Liver (tissue), 9 donors: ENCODE data around the gene MFRP. TPM values are rescaled to one million over a fixed set of nuclear protein-coding genes. Genes with fewer than 3 reads are reported as not detected.

Source experiments
- DNase-seq: peaks from one replicate; pipeline ENCODE4 v3.0.0-alpha.2; 2017; ENCODE audit warnings: low spot score
- H3K27ac ChIP-seq, 2 donors: one replicate each; pipeline ENCODE4 v1.7.0; 2013; ENCODE audit warnings: inconsistent platforms in 2 of 2, low read length in 2 of 2, control low read depth in 1 of 2, low read depth in 1 of 2, mild to moderate bottlenecking in 1 of 2
- H3K27me3 ChIP-seq, 4 donors: one replicate each; pipeline versions ENCODE4 v1.6.1 to v1.7.0; 2013; ENCODE audit warnings: low read length in 3 of 4, inconsistent platforms in 1 of 4, mild to moderate bottlenecking in 1 of 4, moderate library complexity in 1 of 4; ENCODE audit not compliant: control insufficient read depth in 4 of 4, insufficient read depth in 4 of 4
- H3K36me3 ChIP-seq, 4 donors: one replicate each; pipeline versions ENCODE4 v1.6.1 to v1.7.0; 2013; ENCODE audit warnings: low read length in 3 of 4, mild to moderate bottlenecking in 3 of 4, low read depth in 1 of 4, moderate library complexity in 1 of 4; ENCODE audit not compliant: control insufficient read depth in 4 of 4, insufficient read depth in 3 of 4
- H3K4me1 ChIP-seq, 4 donors: one replicate each; pipeline versions ENCODE4 v1.6.1 to v1.7.0; 2013; ENCODE audit warnings: low read length in 3 of 4, mild to moderate bottlenecking in 3 of 4, moderate library complexity in 1 of 4; ENCODE audit not compliant: control insufficient read depth in 4 of 4, insufficient read depth in 4 of 4
- H3K4me3 ChIP-seq, 3 donors: one replicate each; pipeline versions ENCODE4 v1.6.1 to v1.7.0; 2013; ENCODE audit warnings: low read length in 3 of 3, control low read depth in 1 of 3, low read depth in 1 of 3, mild to moderate bottlenecking in 1 of 3
- H3K9ac ChIP-seq, 2 donors: one replicate each; pipeline ENCODE4 v1.7.0; 2013; ENCODE audit warnings: low read length in 2 of 2, mild to moderate bottlenecking in 2 of 2, moderate library complexity in 2 of 2, control low read depth in 1 of 2, low read depth in 1 of 2
- H3K9me3 ChIP-seq, 4 donors: one replicate each; pipeline versions ENCODE4 v1.6.1 to v1.7.0; 2013; ENCODE audit warnings: low read length in 3 of 4; ENCODE audit not compliant: control insufficient read depth in 4 of 4
- EGR1 ChIP-seq, 2 donors: IDR thresholded peaks; 2 replicates each; pipeline ENCODE4 v1.6.1; 2016 to 2018; ENCODE audit warnings: antibody characterized with exemption in 2 of 2, low read depth in 2 of 2
- FOXA1 ChIP-seq: IDR thresholded peaks from 2 replicates; pipeline ENCODE4 v1.6.1; 2016; ENCODE audit warnings: antibody characterized with exemption
- HNF4A ChIP-seq, 2 donors: conservative IDR thresholded peaks; 2 replicates each; pipeline ENCODE4 v1.6.1; 2016; ENCODE audit warnings: antibody characterized with exemption in 2 of 2, mild to moderate bottlenecking in 2 of 2
- HNF4G ChIP-seq: IDR thresholded peaks from 2 replicates; pipeline ENCODE4 v1.6.1; 2016; ENCODE audit warnings: antibody characterized with exemption
- JUND ChIP-seq, 2 donors: IDR thresholded peaks; 2 replicates each; pipeline ENCODE4 v1.6.1; 2016; ENCODE audit warnings: antibody characterized with exemption in 2 of 2
- NR2F2 ChIP-seq: IDR thresholded peaks from 2 replicates; pipeline ENCODE4 v1.6.1; 2016; ENCODE audit warnings: antibody characterized with exemption
- SP1 ChIP-seq: IDR thresholded peaks from 2 replicates; pipeline ENCODE4 v1.6.1; 2018; ENCODE audit warnings: antibody characterized with exemption, mild to moderate bottlenecking
- TAF1 ChIP-seq: conservative IDR thresholded peaks from 2 replicates; pipeline ENCODE4 v1.6.1; 2016; ENCODE audit warnings: antibody characterized with exemption, mild to moderate bottlenecking
- YY1 ChIP-seq: IDR thresholded peaks from 2 replicates; pipeline ENCODE4 v1.6.1; 2016; ENCODE audit warnings: antibody characterized with exemption, mild to moderate bottlenecking
- WGBS: extraction: QIAGEN DNeasy Blood & Tissue Kit; methylation state at CpG from one replicate; pipeline ENCODE4 v1.1.7; 2013; 5-methylcytosine and 5-hydroxymethylcytosine counted together
- polyA plus RNA-seq, 2 donors: library from polyadenylated mRNA; stranded (reverse) in 1 of 2; unstranded in 1 of 2; fragments of 200-250 nt in 1 of 2; fragments of >200 nt in 1 of 2; fragmentation: Nextera tagmentation in 1 of 2; extraction: Ambion mirVana in 1 of 2; gene quantifications; one replicate each; pipeline versions ENCODE4 v1.2.1 to v1.2.3, GENCODE V29; 2013 to 2015
- total RNA-seq, 2 donors: library from RNA; depleted of rRNA; stranded (reverse); fragments of >200 nt; gene quantifications; one replicate each; pipeline ENCODE4 v1.2.3, GENCODE V29; 2014
- TF ChIP-seq, protein P1 (sequence below): IDR thresholded peaks from 2 replicates; pipeline ENCODE4 v1.6.1; 2016; ENCODE audit warnings: antibody characterized with exemption, mild to moderate bottlenecking
- TF ChIP-seq, protein P2 (sequence below): IDR thresholded peaks from 2 replicates; pipeline ENCODE4 v1.6.1; 2016; ENCODE audit warnings: antibody characterized with exemption
- TF ChIP-seq, protein P3 (sequence below): IDR thresholded peaks from 2 replicates; pipeline ENCODE4 v1.6.1; 2016; ENCODE audit warnings: antibody characterized with exemption
- TF ChIP-seq, protein P4 (sequence below): fragments of 150-350 bp; IDR thresholded peaks from 2 replicates; pipeline ENCODE4 v1.5.1; 2017; ENCODE audit warnings: improper control_type of control experiment, low read depth, low read length; ENCODE audit not compliant: missing input control
- TF ChIP-seq, protein P5 (sequence below): IDR thresholded peaks from 2 replicates; pipeline ENCODE4 v1.6.1; 2016; ENCODE audit warnings: antibody characterized with exemption
- donor health status: healthy.
- donor health status: healthy.
- donor health status: healthy.
- donor health status: healthy.
- donor health status: healthy.

The MFRP gene
- total and polyA plus RNA-seq, 4 donors, result not detected

DNA sequence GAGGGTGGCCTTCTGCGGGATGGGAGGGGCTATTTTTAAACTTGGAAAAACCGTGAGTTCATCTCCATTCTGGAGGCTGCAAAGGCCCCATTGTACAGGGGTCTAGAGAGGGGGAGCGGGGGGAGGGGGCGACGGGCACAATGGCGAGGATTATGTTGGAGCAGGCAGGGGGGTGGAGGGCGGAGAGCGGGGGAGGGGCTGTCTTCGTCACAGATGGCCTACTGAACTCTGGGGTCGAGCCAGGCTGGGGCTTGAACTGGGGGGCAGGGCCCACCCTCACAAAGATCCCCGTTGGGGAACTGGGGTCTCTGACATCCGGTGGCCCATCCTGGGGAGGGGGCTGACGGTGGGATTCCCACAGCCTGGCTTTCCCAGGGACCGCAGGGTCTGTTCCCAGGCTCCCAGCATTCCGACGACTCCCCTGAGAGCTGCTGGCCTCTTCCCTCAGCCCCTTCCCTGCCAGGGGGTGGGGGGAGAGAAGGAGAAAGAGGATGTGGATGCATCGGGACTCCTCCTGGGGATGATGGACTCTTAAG lies 26.2 kb downstream of the MFRP start:
- peaks cover 0 to 8% (median 3%) of the 10 kb centered on the region in 4 donors for H3K27me3 ChIP-seq
- TF ChIP-seq HNF4G (no peak), EGR1 (IDR thresholded peaks at IDR 0.05; ENCODE audit: low read depth in 2 of 2) (no peak), NR2F2 (no peak), FOXA1 (no peak), SP1 (no peak), YY1 (no peak)
- TF ChIP-seq, protein P1, sequence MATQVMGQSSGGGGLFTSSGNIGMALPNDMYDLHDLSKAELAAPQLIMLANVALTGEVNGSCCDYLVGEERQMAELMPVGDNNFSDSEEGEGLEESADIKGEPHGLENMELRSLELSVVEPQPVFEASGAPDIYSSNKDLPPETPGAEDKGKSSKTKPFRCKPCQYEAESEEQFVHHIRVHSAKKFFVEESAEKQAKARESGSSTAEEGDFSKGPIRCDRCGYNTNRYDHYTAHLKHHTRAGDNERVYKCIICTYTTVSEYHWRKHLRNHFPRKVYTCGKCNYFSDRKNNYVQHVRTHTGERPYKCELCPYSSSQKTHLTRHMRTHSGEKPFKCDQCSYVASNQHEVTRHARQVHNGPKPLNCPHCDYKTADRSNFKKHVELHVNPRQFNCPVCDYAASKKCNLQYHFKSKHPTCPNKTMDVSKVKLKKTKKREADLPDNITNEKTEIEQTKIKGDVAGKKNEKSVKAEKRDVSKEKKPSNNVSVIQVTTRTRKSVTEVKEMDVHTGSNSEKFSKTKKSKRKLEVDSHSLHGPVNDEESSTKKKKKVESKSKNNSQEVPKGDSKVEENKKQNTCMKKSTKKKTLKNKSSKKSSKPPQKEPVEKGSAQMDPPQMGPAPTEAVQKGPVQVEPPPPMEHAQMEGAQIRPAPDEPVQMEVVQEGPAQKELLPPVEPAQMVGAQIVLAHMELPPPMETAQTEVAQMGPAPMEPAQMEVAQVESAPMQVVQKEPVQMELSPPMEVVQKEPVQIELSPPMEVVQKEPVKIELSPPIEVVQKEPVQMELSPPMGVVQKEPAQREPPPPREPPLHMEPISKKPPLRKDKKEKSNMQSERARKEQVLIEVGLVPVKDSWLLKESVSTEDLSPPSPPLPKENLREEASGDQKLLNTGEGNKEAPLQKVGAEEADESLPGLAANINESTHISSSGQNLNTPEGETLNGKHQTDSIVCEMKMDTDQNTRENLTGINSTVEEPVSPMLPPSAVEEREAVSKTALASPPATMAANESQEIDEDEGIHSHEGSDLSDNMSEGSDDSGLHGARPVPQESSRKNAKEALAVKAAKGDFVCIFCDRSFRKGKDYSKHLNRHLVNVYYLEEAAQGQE, result no peak
- no peaks in the 10 kb centered on the region for H3K36me3 ChIP-seq
- no peak for DNase-seq
- 36% methylated on average over 17 of the region's 17 CpGs for WGBS
- H3K4me3 ChIP-seq, result peak overlapping the region in 1 of 3 donors; percentile 52
- H3K9ac ChIP-seq, result no peak overlapping the region
- H3K4me1 ChIP-seq, result peaks cover 12 to 37% (median 24%) of the 10 kb centered on the region in 4 donors
- H3K9me3 ChIP-seq, result no peaks in the 10 kb centered on the region
- peak overlapping the region; percentile 64 to 69 for H3K27ac ChIP-seq

DNA sequence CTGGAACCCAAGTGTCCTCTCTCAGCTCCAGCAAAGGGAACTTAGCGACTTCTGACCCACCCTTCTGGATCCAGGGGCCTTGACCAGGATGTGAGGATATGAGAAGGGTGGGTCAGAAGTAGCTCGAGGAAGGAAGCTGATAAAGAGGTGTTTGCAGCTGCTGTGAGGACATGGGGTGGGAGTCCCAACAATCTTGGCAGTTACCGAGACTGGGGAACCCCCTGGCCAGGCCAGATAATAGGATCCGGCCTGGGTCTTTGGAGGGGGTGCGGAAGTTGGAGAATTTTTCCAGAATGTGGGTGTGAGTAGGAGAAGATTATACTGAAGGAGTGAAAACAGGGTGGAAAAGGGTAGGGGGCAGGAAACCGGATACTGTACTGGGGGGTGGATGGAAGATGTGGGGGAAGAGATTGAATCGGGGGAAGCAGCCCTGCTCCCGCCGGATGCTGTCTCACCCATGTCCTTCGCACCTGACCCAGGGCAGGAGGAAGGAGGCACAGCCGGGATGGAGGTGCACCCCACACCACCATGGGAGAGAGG lies 26.7 kb downstream of the MFRP start:
- DNase-seq, result no peak
- 58% methylated on average over 11 of the region's 11 CpGs for WGBS
- Histone ChIP-seq H3K27ac (peak overlapping the region; percentile 65 to 69), H3K36me3 (no peaks in the 10 kb centered on the region), H3K4me1 (peaks cover 12 to 37% (median 25%) of the 10 kb centered on the region in 4 donors), H3K9ac (no peak overlapping the region), H3K27me3 (peaks cover 0 to 8% (median 3%) of the 10 kb centered on the region in 4 donors), H3K9me3 (no peaks in the 10 kb centered on the region), H3K4me3 (no peak overlapping the region)
- TF ChIP-seq SP1 (peak; percentile 22), NR2F2 (peak; percentile 73), JUND (IDR thresholded peaks at IDR 0.05) (no peak)

DNA sequence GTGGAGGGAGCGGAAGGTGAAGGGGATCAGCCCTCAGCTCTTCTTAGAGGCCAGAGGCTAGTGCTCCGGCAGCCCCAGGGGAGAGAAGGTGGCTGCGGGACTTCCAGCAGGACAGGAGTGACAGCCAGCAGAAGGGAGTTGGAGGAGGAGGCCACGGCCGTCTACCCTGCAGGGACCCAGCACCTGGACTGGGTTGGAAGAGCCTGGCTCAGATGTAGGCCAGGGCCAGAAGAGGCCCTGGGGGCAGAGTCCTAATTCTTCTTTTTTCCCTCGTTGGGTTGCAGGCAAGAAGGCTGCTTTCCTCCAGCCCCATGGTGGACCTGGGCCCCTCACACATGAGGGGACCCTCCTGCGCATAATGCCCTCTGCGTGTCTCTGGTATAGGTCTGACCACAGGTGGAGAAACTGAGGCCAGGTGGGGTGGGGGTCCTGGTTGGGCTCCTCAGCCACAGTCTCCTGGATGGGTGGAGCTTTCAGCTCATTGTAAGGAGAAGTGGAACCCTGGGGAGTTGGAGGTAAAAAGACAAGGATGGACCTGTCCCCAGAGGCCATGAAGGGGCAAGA lies 27.3 kb downstream of the MFRP start:
- no peak for DNase-seq
- Histone ChIP-seq H3K4me3 (no peak overlapping the region), H3K27me3 (peaks cover 0 to 8% (median 3%) of the 10 kb centered on the region in 4 donors), H3K4me1 (peaks cover 12 to 37% (median 25%) of the 10 kb centered on the region in 4 donors), H3K9ac (no peak overlapping the region), H3K9me3 (no peaks in the 10 kb centered on the region), H3K27ac (peak overlapping the region; percentile 60 to 65), H3K36me3 (no peaks in the 10 kb centered on the region)
- WGBS, result 76% methylated on average over 8 of the region's 8 CpGs
- TF ChIP-seq, protein P2, sequence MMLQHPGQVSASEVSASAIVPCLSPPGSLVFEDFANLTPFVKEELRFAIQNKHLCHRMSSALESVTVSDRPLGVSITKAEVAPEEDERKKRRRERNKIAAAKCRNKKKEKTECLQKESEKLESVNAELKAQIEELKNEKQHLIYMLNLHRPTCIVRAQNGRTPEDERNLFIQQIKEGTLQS, result no peak
- TF ChIP-seq, protein P3, sequence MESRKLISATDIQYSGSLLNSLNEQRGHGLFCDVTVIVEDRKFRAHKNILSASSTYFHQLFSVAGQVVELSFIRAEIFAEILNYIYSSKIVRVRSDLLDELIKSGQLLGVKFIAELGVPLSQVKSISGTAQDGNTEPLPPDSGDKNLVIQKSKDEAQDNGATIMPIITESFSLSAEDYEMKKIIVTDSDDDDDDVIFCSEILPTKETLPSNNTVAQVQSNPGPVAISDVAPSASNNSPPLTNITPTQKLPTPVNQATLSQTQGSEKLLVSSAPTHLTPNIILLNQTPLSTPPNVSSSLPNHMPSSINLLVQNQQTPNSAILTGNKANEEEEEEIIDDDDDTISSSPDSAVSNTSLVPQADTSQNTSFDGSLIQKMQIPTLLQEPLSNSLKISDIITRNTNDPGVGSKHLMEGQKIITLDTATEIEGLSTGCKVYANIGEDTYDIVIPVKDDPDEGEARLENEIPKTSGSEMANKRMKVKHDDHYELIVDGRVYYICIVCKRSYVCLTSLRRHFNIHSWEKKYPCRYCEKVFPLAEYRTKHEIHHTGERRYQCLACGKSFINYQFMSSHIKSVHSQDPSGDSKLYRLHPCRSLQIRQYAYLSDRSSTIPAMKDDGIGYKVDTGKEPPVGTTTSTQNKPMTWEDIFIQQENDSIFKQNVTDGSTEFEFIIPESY, result no peak
- no peak for TF ChIP-seq FOXA1
- TF ChIP-seq HNF4A (conservative IDR thresholded peaks at IDR 0.05), result no peak
- TF ChIP-seq SP1, result no peak
- TF ChIP-seq, protein P4, sequence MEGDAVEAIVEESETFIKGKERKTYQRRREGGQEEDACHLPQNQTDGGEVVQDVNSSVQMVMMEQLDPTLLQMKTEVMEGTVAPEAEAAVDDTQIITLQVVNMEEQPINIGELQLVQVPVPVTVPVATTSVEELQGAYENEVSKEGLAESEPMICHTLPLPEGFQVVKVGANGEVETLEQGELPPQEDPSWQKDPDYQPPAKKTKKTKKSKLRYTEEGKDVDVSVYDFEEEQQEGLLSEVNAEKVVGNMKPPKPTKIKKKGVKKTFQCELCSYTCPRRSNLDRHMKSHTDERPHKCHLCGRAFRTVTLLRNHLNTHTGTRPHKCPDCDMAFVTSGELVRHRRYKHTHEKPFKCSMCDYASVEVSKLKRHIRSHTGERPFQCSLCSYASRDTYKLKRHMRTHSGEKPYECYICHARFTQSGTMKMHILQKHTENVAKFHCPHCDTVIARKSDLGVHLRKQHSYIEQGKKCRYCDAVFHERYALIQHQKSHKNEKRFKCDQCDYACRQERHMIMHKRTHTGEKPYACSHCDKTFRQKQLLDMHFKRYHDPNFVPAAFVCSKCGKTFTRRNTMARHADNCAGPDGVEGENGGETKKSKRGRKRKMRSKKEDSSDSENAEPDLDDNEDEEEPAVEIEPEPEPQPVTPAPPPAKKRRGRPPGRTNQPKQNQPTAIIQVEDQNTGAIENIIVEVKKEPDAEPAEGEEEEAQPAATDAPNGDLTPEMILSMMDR, result no peak
- TF ChIP-seq EGR1 (IDR thresholded peaks at IDR 0.05; ENCODE audit: low read depth in 2 of 2), result no peak
- TF ChIP-seq, protein P5, sequence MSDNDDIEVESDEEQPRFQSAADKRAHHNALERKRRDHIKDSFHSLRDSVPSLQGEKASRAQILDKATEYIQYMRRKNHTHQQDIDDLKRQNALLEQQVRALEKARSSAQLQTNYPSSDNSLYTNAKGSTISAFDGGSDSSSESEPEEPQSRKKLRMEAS, result no peak
- TF ChIP-seq TAF1, result no peak
- TF ChIP-seq, protein P1, result no peak
- no peak for TF ChIP-seq JUND (IDR thresholded peaks at IDR 0.05)
